T-helper 9 cell (primary cell): ENCODE measurements around the gene BAZ1B.
A peak's percentile ranks its signal among the peaks of the same experiment; 100 is the strongest.
"Not testable (repeated sequence)": the region's sequence is repeated elsewhere in the genome, so short reads cannot be mapped to it uniquely, and the experiment has no call there.

ENCODE experiments used
- DNase-seq: peaks from one replicate; pipeline ENCODE4 v3.0.0-alpha.2; 2020
- total RNA-seq, 2 donors: gene quantifications; one replicate each; lab custom pipeline; 2026; lab: John Stamatoyannopoulos, UW

Gene BAZ1B
- total RNA-seq = 145 to 279 reads per million in 2 donors

- DNase-seq = peak; percentile 93
Measured at GRCh38 chr7:73522105-73522872, at the start of gene BAZ1B. Gene BAZ1B (minus strand): TSS chr7:73522293. CDS start chr7:73521933, 360 bp downstream.

GRCh38 chr7:73570977-73571376, 48.9 kb upstream of the BAZ1B start:
- DNase-seq = no peak

GRCh38 chr7:73570521-73570920, 48.4 kb upstream of the BAZ1B start:
- DNase-seq = no peak

- DNase-seq = no peak
Measured at GRCh38 chr7:73569042-73569608, 47.0 kb upstream of the BAZ1B start.

GRCh38 chr7:73567846-73568685, 46.0 kb upstream of the BAZ1B start:
- DNase-seq = no peak

- DNase-seq = no peak
Measured at GRCh38 chr7:73567140-73567539, 45.0 kb upstream of the BAZ1B start.

GRCh38 chr7:73566431-73566830, 44.3 kb upstream of the BAZ1B start:
- DNase-seq = not testable (repeated sequence)

GRCh38 chr7:73565675-73566340, 43.7 kb upstream of the BAZ1B start:
- no peak for DNase-seq

GRCh38 chr7:73560109-73560835, 38.2 kb upstream of the BAZ1B start:
- no peak for DNase-seq

GRCh38 chr7:73557397-73558257, 35.5 kb upstream of the BAZ1B start, which contains the start of gene BCL7B:
Gene BCL7B (minus strand): TSS chr7:73557690. CDS start chr7:73557578, 112 bp downstream.
- DNase-seq = peak; percentile 71

GRCh38 chr7:73557108-73557396, 35.0 kb upstream of the BAZ1B start:
- peak; percentile 89 for DNase-seq

GRCh38 chr7:73556208-73557107, 34.4 kb upstream of the BAZ1B start:
- no peak for DNase-seq

- no peak for DNase-seq
Measured at GRCh38 chr7:73555411-73555982, 33.4 kb upstream of the BAZ1B start.

GRCh38 chr7:73550093-73550492, 28.0 kb upstream of the BAZ1B start:
- not testable (repeated sequence) for DNase-seq

GRCh38 chr7:73549176-73549575, 27.1 kb upstream of the BAZ1B start:
- DNase-seq = no peak

GRCh38 chr7:73547841-73548240, 25.7 kb upstream of the BAZ1B start:
- DNase-seq = no peak

GRCh38 chr7:73544678-73545077, 22.6 kb upstream of the BAZ1B start:
- no peak for DNase-seq

GRCh38 chr7:73541722-73542121, 19.6 kb upstream of the BAZ1B start:
- DNase-seq = no peak

GRCh38 chr7:73539709-73540108, 17.6 kb upstream of the BAZ1B start:
- DNase-seq = no peak

GRCh38 chr7:73538510-73538909, 16.4 kb upstream of the BAZ1B start:
- DNase-seq = not testable (repeated sequence)
